Activated B cell treated with CpG ODN at 0.5 μM for 24 hours (primary cell): ENCODE results near the gene CKS1B. TPM values are rescaled to one million over a fixed set of nuclear protein-coding genes. Genes with fewer than 3 reads are reported as not detected.
A peak's percentile ranks its signal among the peaks of the same experiment; 100 is the strongest.

Experiments used
- ATAC-seq: fragments of 200-7000 bp; cut with Tn5 transposase; one replicate; pipeline ENCODE4 v1.10.0; 2021; ENCODE audit warnings: low read depth, mild to moderate bottlenecking, moderate library complexity
- CTCF ChIA-PET: fragments of 350-600 bp; sonication (Branson Sonifier 250); formaldehyde crosslinking; loops from one replicate; lab custom pipeline; 2021; ENCODE audit warnings: antibody characterized with exemption; lab: Charles Lee
- POLR2A ChIA-PET: fragments of 350-600 bp; sonication (Branson Sonifier 250); formaldehyde crosslinking; loops from one replicate; lab custom pipeline; 2021; ENCODE audit warnings: antibody characterized with exemption; lab: Charles Lee
- DNase-seq: peaks from one replicate; pipeline ENCODE4 v3.0.0; 2022
- H3K27ac Mint-ChIP-seq: one replicate; pipeline ENCODE4 v1.8.0; 2020; ENCODE audit warnings: mixed read lengths
- H3K27me3 Mint-ChIP-seq: one replicate; pipeline ENCODE4 v1.8.0; 2021; ENCODE audit warnings: mixed read lengths
- H3K36me3 Mint-ChIP-seq: one replicate; pipeline ENCODE4 v1.8.0; 2021; ENCODE audit warnings: low read depth, mixed read lengths
- H3K4me1 Mint-ChIP-seq: one replicate; pipeline ENCODE4 v1.8.0; 2021; ENCODE audit warnings: mixed read lengths
- H3K4me3 Mint-ChIP-seq: one replicate; pipeline ENCODE4 v1.8.0; 2020; ENCODE audit warnings: mild to moderate bottlenecking, mixed read lengths
- H3K9me3 Mint-ChIP-seq: one replicate; pipeline ENCODE4 v1.8.0; 2020; ENCODE audit warnings: mixed read lengths
- CTCF ChIP-seq: fragments of 200-600 bp; IDR thresholded peaks from one replicate; pipeline ENCODE4 v1.8.0; 2022; ENCODE audit warnings: antibody characterized with exemption, mild to moderate bottlenecking
- intact Hi-C: fragments of 100-400 bp; cut with micrococcal nuclease; formaldehyde crosslinking; loops from one replicate; pipeline ENCODE4 v1.15.1; 2024
- total RNA-seq: library from RNA; stranded (reverse); gene quantifications from 2 replicates; pipeline ENCODE4 v1.2.3, GENCODE V29; 2022

Gene CKS1B
- total RNA-seq, 1 donor from 2014 or later, result 25.3 TPM

GRCh38 chr1:155006601-155007101 is 32.2 kb downstream of the CKS1B start:
- H3K4me3 Mint-ChIP-seq, result peak overlapping the region; percentile 75
- intact Hi-C loops, result loop anchor here (1.0 kb wide), 1 partner anchor 11 kb away; no protein-coding TSS in a partner anchor
- H3K27me3 Mint-ChIP-seq, result no peaks in the 10 kb centered on the region
- no peak for TF ChIP-seq CTCF
- peaks cover 78% of the 10 kb centered on the region for H3K4me1 Mint-ChIP-seq
- peak overlapping the region; percentile 88 for H3K27ac Mint-ChIP-seq
- ATAC-seq (peak; percentile 29), DNase-seq (no peak)
- ChIA-PET CTCF (interaction anchor here (0.6 to 1.9 kb wide), 4 partner anchors 10 to 62 kb away, joined by 3 to 11 read pairs (median 3); partner anchors contain the start of gene LENEP), POLR2A (interaction anchor here (0.6 to 2.4 kb wide), 8 partner anchors 9 to 70 kb away, joined by 3 to 17 read pairs (median 6); partner anchors contain the start of genes CKS1B, FLAD1 and PMVK)
- peaks cover 14% of the 10 kb centered on the region for H3K36me3 Mint-ChIP-seq
- H3K9me3 Mint-ChIP-seq, result no peaks in the 10 kb centered on the region

- DNase-seq, result no peak
- CTCF ChIA-PET, result interaction anchor here (1.1 to 1.9 kb wide), 2 partner anchors 10 to 14 kb away, joined by 3 to 11 read pairs; partner anchors contain the start of gene LENEP
- peaks cover 11% of the 10 kb centered on the region for H3K36me3 Mint-ChIP-seq
- TF ChIP-seq CTCF, result no peak
- intact Hi-C loops, result no loop called here
- no peaks in the 10 kb centered on the region for H3K27me3 Mint-ChIP-seq
- H3K4me1 Mint-ChIP-seq, result peaks cover 84% of the 10 kb centered on the region
- POLR2A ChIA-PET, result interaction anchor here (0.6 to 2.4 kb wide), 9 partner anchors 8 to 71 kb away, joined by 3 to 17 read pairs (median 5); partner anchors contain the start of genes CKS1B, FLAD1 and PMVK
- H3K4me3 Mint-ChIP-seq, result no peak overlapping the region
- H3K27ac Mint-ChIP-seq, result no peak overlapping the region
- no peaks in the 10 kb centered on the region for H3K9me3 Mint-ChIP-seq
- ATAC-seq, result no peak
Measured at GRCh38 chr1:155007251-155007828, 32.9 kb downstream of the CKS1B start.

- CTCF ChIA-PET, result interaction anchor here (1.1 kb wide), 1 partner anchor 15 kb away, joined by 3 read pairs; the partner anchor contains the start of gene LENEP
- intact Hi-C loops, result no loop called here
- Mint-ChIP-seq H3K4me1 (peaks cover 93% of the 10 kb centered on the region), H3K27ac (no peak overlapping the region), H3K36me3 (peaks cover 8% of the 10 kb centered on the region), H3K9me3 (no peaks in the 10 kb centered on the region), H3K4me3 (no peak overlapping the region), H3K27me3 (no peaks in the 10 kb centered on the region)
- no peak for TF ChIP-seq CTCF
- POLR2A ChIA-PET, result interaction anchor here (1.1 to 2.4 kb wide), 3 partner anchors 9 to 72 kb away, joined by 3 to 17 read pairs (median 5); partner anchors contain the start of genes CKS1B and PMVK
- ATAC-seq (no peak), DNase-seq (no peak)
Measured at GRCh38 chr1:155008015-155008941, 33.8 kb downstream of the CKS1B start.

- CTCF ChIA-PET, result no interaction called here
- POLR2A ChIA-PET, result no interaction called here
- Mint-ChIP-seq H3K36me3 (peaks cover 9% of the 10 kb centered on the region), H3K27ac (peak overlapping the region; percentile 64), H3K27me3 (no peaks in the 10 kb centered on the region), H3K4me3 (no peak overlapping the region), H3K9me3 (no peaks in the 10 kb centered on the region), H3K4me1 (peaks cover 95% of the 10 kb centered on the region)
- no peak for TF ChIP-seq CTCF
- intact Hi-C loops, result no loop called here
- no peak for DNase-seq
- ATAC-seq, result no peak
Measured at GRCh38 chr1:155009221-155009711, 34.8 kb downstream of the CKS1B start.
